ENCODE results near the gene EFEMP1.

EFEMP1 gene

GRCh38 chr2:55888936-55889335 is 34.6 kb downstream of the EFEMP1 start:
- Histone ChIP-seq H2AFZ (no peak overlapping the region), H3K9ac (no peak overlapping the region), H3K4me3 (ENCODE audit: low read depth, low read length) (no peak overlapping the region), H3K36me3 (ENCODE audit: control insufficient read depth, insufficient read depth, low read length) (no peaks in the 10 kb centered on the region), H3K79me2 (no peaks in the 10 kb centered on the region), H3K27me3 (ENCODE audit: control insufficient read depth, insufficient read depth, low read length) (no peaks in the 10 kb centered on the region), H3K4me2 (ENCODE audit: low read length) (no peak overlapping the region), H3K4me1 (no peaks in the 10 kb centered on the region), H3K9me3 (ENCODE audit: control insufficient read depth, low read length) (no peaks in the 10 kb centered on the region), H3K27ac (no peak overlapping the region)
- TF ChIP-seq CTCF (IDR thresholded peaks at IDR 0.05): no peak

- Histone ChIP-seq H3K4me2 (ENCODE audit: low read length) (no peak overlapping the region), H2AFZ (no peak overlapping the region), H3K9me3 (ENCODE audit: control insufficient read depth, low read length) (no peaks in the 10 kb centered on the region), H3K36me3 (ENCODE audit: control insufficient read depth, insufficient read depth, low read length) (no peaks in the 10 kb centered on the region), H3K4me1 (no peaks in the 10 kb centered on the region), H3K27me3 (ENCODE audit: control insufficient read depth, insufficient read depth, low read length) (no peaks in the 10 kb centered on the region), H3K79me2 (no peaks in the 10 kb centered on the region), H3K9ac (no peak overlapping the region), H3K27ac (no peak overlapping the region), H3K4me3 (ENCODE audit: low read depth, low read length) (no peak overlapping the region)
- TF ChIP-seq CTCF (IDR thresholded peaks at IDR 0.05): no peak
Observed at GRCh38 chr2:55887901-55888624, 35.5 kb downstream of the EFEMP1 start.

DNA sequence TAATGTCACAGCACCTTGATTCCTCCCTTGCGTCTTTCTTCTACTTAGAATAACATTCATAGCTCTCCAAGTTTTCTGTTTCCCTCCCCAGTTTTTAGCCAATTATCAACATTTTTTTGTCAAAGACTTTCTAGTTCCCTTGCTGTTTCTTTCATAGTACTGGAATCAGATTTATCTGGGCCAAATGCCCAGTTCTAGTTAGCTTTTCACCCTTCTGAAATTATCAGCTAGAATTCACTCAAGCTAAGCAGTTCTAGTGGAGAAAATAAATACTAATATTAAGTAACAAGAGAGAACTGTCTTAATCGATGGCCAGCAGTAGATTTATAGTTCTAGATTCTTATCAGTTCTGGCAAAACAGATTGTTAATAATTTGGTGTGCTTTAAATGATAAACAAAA is 36.2 kb downstream of the EFEMP1 start:
- Histone ChIP-seq H3K27me3 (ENCODE audit: control insufficient read depth, insufficient read depth, low read length) (no peaks in the 10 kb centered on the region), H3K4me2 (ENCODE audit: low read length) (no peak overlapping the region), H3K9ac (no peak overlapping the region), H3K27ac (no peak overlapping the region), H3K4me3 (ENCODE audit: low read depth, low read length) (no peak overlapping the region), H2AFZ (no peak overlapping the region), H3K36me3 (ENCODE audit: control insufficient read depth, insufficient read depth, low read length) (no peaks in the 10 kb centered on the region), H3K79me2 (no peaks in the 10 kb centered on the region), H3K4me1 (no peaks in the 10 kb centered on the region), H3K9me3 (ENCODE audit: control insufficient read depth, low read length) (no peaks in the 10 kb centered on the region)
- TF ChIP-seq CTCF (IDR thresholded peaks at IDR 0.05): no peak

- no peaks in the 10 kb centered on the region for H3K79me2 ChIP-seq
- no peak overlapping the region for H3K4me2 ChIP-seq (ENCODE audit: low read length)
- no peak overlapping the region for H3K9ac ChIP-seq
- no peak overlapping the region for H3K4me3 ChIP-seq (ENCODE audit: low read depth, low read length)
- no peaks in the 10 kb centered on the region for H3K4me1 ChIP-seq
- TF ChIP-seq CTCF (IDR thresholded peaks at IDR 0.05): no peak
- H3K27me3 ChIP-seq (ENCODE audit: control insufficient read depth, insufficient read depth, low read length): no peaks in the 10 kb centered on the region
- H3K9me3 ChIP-seq (ENCODE audit: control insufficient read depth, low read length): no peaks in the 10 kb centered on the region
- H3K27ac ChIP-seq: no peak overlapping the region
- no peaks in the 10 kb centered on the region for H3K36me3 ChIP-seq (ENCODE audit: control insufficient read depth, insufficient read depth, low read length)
- no peak overlapping the region for H2AFZ ChIP-seq
Observed at GRCh38 chr2:55885944-55886281, 37.7 kb downstream of the EFEMP1 start.

Measured in parathyroid adenoma (tissue), 2 donors.